ENCODE results near the gene CCDC187. TPM values are rescaled to one million over a fixed set of nuclear protein-coding genes. Genes with fewer than 3 reads are reported as not detected.
"Not testable (repeated sequence)": the region's sequence is repeated elsewhere in the genome, so short reads cannot be mapped to it uniquely, and the experiment has no call there.

Gene CCDC187
- total RNA-seq, 1 experiment from 2014 or later: not detected

DNA sequence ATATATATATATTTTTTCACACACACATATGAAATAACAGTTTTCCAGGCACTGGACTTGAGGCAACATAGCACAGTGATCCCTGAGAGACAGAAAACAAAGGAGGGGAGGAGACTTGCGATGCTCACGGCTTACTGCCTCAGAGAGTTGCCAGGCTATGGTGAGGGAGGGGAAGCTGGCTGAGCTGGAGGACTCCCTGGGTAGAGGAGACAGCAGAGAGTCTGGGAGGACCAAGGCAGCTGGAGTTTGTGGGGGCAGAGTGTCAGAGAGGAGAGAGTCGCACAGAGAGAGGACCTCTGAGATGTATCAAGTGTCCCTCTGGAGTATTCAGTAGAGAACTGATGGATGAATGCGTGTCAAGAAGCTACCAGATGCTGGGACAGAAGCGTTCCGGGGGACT, 35.2 kb downstream of the CCDC187 start:
- no peak for DNase-seq (ENCODE audit: low read depth, low spot score)
- in situ Hi-C loops (cut with HindIII; ENCODE audit: low pct_unique_long_range_greater_than_20kb, low sequenced_read_pairs): no loop called here

DNA sequence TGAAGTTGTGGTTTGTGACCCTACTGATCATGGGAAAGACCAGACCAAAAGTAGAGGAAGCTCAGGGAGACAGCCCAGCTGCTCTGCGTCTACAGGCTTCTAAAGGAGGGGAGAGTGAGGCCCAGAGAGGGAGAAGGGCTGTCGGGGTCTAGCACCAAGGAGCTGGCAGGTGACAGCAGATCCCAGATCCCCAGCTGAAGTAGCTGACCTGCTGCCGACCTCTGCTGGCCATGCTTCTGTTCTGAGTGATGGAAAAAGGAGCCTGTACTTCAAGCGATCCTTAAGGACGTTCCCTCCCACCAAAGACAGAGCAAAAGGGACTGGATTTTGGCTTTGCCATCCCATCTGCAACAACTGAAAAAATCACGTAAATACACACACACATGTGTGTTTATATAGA, 35.6 kb downstream of the CCDC187 start:
- no peak for DNase-seq (ENCODE audit: low read depth, low spot score)
- in situ Hi-C loops (cut with HindIII; ENCODE audit: low pct_unique_long_range_greater_than_20kb, low sequenced_read_pairs): no loop called here

DNA sequence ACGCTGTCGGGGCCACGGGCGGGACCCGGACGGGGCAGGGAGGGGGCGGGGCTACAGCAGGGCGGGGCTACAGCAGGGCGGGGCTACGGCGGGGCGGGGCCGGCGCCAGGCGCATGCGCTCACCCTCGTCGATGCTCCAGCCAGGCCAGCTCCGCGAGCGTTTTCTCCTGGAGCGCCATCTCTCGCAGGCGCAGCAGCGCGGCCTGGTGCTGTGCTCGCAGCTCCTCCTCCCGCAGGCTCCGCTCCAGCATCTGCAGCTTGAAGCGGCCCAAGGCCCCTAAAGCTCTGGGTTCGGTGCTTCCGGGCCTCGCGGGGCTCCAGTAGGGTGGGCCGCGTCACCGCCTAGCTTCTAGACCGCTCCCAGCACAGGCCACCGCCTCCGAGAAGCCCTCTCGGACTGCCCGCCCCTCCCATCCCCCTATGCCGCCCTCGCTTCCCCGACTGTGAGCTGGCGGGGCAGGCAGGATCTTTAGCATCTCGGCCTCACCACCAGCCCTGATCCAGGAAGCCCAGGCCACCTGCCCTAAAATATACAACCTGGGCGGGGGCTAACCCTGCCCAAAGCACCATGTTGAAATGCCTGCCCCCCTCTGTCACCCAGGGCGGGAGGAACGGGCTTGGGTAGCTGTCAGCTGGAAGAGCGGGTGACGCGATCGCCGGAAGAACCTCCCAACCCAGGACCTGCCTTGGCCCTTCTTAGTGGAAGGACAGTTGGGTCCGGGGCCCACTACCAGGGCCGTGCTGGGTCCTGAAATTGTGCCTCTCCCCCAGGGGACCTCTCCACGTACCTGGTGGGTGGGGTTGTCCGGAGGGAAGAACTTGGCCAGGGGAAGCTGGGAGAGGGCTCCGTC, 36.4 kb downstream of the CCDC187 start:
- peak; percentile 84 for DNase-seq (ENCODE audit: low read depth, low spot score)
- in situ Hi-C loops (cut with HindIII; ENCODE audit: low pct_unique_long_range_greater_than_20kb, low sequenced_read_pairs): no loop called here

DNA sequence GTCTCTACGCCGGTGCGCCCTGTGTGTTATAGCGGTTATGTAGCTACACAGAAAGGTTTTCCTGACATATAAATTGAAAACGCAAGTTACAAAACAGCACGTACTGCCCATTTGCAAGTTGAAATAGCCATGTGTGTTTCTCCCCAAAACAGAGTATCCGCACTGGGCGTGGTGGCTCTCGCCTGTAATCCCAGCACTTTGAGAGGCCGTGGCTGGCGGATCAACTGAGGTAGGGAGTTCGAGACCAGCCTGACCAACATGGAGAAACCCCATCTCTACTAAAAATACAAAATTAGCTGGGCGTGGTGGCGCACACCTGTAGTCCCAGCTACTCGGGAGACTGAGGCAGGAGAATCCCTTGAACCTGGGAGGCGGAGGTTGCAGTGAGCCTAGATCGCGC, 37.3 kb downstream of the CCDC187 start:
- DNase-seq (ENCODE audit: low read depth, low spot score); in situ Hi-C loops (cut with HindIII; ENCODE audit: low pct_unique_long_range_greater_than_20kb, low sequenced_read_pairs): not testable (repeated sequence)

DNA sequence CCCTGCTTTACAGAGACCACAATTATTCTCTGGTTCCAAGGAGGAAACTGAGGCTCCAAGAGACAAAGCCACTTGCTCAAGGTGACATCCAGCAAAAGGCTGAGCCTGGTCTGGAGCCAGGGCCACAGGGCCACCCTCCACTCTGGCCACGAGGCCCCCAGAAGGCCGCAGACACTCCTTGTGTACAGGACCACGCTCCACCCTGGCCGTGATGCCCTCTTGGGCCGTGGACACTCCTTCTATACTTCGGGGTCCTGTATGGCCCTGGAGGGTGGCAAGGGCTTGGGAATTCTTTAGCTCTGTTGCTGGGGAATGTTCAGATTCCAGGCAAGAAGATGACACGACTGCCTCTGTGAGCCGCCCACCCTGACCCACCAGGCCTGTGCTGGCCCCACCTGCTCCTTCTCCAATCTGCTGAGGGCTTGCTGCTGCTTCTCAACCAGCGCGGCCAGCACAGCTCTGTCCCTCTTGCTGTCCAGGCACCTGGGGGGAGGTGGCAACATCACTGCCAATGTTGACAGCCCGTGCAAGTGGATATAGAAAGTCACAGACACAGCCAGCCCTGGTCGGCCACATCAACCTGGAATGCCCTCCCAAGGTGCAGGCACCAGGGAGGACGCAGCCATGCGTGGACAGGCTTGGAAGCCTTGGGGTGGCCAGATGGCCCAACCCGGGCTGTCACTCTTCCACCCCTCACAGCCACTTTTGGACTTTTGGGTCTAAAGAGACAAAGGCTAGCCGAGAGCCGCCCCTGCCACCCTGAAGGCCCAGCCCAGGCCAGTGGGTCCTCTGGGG, 38.1 kb downstream of the CCDC187 start:
- in situ Hi-C loops (cut with HindIII; ENCODE audit: low pct_unique_long_range_greater_than_20kb, low sequenced_read_pairs): no loop called here
- DNase-seq (ENCODE audit: low read depth, low spot score): no peak

DNA sequence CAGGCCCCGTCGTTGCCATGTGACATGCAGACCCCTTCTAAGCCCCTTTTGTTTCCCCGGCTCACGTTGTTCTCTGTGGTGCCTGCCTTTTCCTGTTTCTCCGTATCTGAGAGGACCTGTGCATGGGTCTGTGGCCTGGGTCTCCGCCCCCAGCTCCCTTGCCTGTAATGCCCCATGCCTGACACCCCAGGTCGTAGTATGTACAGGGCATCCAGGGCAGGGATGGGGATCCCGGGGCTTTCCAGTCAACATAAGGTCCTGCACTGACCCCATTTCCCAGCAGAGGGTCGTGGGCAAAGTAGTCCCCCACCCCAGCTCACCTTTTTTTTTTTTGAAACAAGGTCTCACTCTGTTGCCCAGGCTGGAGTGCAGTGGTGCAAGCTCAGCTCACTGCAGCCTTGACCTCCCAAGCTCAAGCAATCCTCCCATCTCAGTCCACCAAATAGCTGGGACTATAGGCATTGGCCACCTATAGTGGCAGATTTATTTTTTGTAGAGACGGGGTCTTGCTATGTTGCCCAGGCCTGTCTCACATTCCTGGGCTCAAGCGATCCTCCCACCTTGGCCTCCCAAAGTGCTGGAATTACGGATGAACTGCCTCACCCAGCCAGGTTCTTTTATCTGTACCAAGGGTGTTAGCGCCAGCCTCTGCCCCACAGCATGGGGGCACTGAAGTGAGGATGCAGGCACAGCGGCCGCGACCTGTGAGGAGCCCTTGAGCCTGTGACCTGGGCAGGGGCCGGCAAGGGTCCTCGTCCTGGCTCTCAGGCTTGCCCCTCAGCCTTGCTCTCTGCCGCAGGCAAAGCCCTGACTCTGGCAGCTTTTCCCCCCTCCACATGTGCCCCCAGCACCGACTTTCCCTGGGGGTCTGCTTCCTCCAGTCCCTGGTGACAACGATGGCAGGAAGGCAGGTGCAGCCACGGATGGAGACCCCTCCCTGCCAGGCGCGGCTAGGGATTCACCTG, 39.2 kb downstream of the CCDC187 start:
- in situ Hi-C loops (cut with HindIII; ENCODE audit: low pct_unique_long_range_greater_than_20kb, low sequenced_read_pairs): no loop called here
- no peak for DNase-seq (ENCODE audit: low read depth, low spot score)

DNA sequence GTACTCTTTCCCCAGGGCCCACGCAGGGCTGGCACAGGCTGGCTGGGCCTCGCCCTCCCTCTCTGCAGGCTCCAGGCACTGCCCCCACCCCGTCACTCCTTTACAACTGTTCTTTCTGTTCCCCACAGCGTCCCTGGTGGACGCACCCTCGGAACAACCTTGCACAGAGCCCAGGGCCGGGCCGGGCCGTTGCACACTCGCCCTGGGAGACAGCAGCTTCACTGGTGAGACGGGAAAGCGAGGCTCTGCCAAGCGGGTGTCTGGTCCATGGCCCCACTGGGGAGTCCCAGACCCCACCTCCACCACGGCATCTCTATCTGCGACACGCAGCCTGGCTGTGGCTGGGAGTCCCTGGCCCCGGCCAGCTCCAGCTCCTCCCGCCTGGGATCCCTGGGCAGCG, 39.9 kb downstream of the CCDC187 start:
- peak; percentile 32 for DNase-seq (ENCODE audit: low read depth, low spot score)
- in situ Hi-C loops (cut with HindIII; ENCODE audit: low pct_unique_long_range_greater_than_20kb, low sequenced_read_pairs): no loop called here

DNA sequence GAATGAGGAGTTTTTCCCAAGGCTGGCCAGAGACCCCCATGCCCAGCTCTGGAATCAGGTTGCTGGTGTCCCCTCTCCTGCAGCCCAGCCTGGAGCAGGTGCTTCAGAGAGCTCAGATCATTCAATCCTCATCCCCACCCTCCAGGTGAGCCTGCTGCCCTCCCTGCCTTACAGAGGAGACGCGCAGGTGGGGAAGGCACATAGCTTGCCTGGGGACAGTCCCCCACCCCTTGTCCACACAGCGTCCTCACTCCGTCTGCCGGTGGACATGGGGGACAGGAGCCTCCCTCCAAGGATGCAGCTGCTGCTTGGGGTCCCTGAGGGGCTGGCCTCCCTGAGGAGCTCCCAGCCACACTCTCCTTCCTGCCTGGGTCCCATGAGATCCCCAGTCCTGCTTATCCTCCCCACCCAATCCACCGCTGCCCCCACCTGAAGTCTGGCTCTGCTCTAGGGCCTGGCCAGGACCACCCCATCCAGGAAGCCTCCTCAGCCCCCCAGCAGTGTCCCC, 41.2 kb downstream of the CCDC187 start:
- in situ Hi-C loops (cut with HindIII; ENCODE audit: low pct_unique_long_range_greater_than_20kb, low sequenced_read_pairs): no loop called here
- DNase-seq (ENCODE audit: low read depth, low spot score): no peak

DNA sequence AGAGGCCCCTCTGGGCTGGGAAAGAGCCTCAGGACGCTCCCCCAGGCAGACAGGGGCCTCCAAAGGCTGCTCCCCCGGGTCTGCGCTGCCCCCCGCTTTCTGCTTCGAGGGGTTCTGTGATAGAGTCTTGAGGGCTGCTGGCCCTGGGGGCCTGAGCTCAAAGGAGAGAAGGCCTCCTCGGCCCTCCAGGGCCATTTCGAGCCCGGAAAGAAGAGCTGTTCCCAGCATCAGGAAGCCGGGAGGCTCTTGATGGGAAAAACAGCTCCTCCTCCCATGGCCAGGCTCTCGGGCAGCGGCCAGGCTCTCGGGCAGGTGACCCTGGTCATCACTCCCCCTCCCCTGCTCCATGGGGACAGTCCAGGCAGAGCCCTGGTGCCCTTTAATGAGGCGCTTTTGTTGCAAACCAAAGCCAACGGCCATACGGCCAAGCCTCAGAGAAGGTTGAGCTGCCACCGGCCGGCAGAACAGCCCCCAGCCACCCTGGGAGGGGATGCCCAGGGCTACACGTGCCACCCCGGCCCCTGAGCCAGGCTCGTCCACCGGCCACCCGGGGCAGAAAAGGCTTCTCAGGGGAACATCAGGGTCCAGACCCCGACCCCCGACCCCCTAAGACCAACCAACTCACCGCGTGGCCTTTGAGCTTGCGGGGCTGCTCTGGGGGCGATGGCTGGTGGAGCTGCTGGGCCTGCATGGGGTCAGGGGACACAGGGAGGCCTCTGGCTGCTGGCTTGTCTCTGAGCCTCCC, 42.0 kb downstream of the CCDC187 start:
- DNase-seq (ENCODE audit: low read depth, low spot score): no peak
- in situ Hi-C loops (cut with HindIII; ENCODE audit: low pct_unique_long_range_greater_than_20kb, low sequenced_read_pairs): no loop called here

DNA sequence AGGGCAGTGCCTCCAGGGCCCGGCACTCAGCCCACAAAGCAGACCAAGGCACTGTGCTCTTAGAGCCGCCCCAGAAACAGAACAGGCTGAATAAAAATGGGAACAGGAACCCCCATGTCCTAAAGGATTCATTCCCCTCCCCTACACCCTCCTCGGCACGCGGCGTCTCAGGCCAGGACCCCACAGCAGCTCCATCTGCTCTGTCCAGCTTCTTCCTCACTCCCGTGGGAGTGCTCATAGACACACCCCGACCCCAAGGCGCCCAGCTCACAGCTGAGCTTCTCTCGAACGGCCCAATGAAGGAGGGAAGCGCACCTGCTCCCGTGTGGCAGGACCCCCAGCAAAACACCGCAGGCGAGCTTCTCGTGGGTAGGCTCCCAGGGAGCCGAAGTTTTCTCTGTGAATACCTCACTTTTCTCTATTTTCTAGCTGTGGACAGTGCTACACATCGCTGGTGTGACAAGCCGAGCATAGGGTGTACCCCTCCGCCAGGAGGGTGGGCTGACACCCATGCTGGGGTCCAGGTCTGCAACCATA, 42.9 kb downstream of the CCDC187 start:
- in situ Hi-C loops (cut with HindIII; ENCODE audit: low pct_unique_long_range_greater_than_20kb, low sequenced_read_pairs): no loop called here
- no peak for DNase-seq (ENCODE audit: low read depth, low spot score)

DNA sequence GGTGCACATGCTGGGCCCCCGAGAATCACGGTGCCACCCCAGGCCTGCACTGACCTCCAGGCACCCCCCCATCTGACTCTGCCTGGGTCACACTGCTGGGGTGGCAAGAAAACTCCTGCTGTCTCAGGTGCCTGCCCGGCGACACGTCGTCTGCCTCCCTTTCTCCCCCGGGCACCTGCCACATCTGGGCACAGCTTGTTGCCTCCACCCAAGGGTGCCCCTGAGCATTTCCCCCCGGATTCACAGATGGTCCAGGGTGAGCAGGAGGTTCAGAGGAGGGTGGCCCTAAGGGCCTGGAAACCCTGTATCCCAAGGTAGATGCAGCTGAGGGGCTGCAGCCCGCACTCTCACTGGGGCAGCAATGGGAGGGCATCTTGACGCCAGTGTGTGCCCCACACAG, 43.4 kb downstream of the CCDC187 start:
- DNase-seq (ENCODE audit: low read depth, low spot score): no peak
- in situ Hi-C loops (cut with HindIII; ENCODE audit: low pct_unique_long_range_greater_than_20kb, low sequenced_read_pairs): no loop called here

DNA sequence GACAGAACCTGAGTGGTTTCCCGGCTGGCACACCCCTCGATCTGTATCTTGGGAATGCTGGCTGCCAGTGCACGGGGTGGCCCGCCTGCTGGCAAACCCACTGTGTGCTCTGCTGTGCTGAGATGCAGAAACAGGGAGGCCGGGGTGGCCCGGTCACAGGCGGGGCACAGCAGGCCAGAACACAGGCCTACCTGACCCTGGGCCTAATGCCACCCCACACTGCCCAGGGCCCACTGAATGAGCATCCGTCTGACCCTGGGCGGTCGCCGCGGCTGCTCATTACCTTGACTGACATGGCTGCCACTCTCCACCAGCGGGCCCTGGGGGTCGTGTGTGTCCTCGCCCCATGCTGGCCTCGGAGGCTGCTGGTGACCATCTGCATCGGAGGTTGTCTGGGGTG, 44.1 kb downstream of the CCDC187 start:
- in situ Hi-C loops (cut with HindIII; ENCODE audit: low pct_unique_long_range_greater_than_20kb, low sequenced_read_pairs): no loop called here

DNA sequence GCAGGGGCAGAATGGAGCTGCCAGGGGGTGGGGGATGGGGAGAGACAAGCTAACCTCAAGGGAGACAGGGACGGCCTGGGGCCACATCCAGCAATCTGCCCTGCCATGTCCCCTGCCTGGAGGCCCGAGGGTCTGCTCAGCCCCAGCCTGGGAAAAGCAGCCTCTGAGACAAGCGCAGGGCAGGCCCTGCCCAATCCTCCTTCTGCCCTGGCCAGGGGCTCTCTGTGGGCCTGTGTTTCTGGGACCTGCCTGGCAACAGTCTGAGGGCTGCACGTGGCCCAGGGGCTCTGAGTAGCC, 44.4 kb downstream of the CCDC187 start:
- in situ Hi-C loops (cut with HindIII; ENCODE audit: low pct_unique_long_range_greater_than_20kb, low sequenced_read_pairs): no loop called here
- DNase-seq (ENCODE audit: low read depth, low spot score): no peak

More for the DNA sequence above, 44.1 kb downstream of the CCDC187 start:
- DNase-seq (ENCODE audit: low read depth, low spot score): no peak

DNA sequence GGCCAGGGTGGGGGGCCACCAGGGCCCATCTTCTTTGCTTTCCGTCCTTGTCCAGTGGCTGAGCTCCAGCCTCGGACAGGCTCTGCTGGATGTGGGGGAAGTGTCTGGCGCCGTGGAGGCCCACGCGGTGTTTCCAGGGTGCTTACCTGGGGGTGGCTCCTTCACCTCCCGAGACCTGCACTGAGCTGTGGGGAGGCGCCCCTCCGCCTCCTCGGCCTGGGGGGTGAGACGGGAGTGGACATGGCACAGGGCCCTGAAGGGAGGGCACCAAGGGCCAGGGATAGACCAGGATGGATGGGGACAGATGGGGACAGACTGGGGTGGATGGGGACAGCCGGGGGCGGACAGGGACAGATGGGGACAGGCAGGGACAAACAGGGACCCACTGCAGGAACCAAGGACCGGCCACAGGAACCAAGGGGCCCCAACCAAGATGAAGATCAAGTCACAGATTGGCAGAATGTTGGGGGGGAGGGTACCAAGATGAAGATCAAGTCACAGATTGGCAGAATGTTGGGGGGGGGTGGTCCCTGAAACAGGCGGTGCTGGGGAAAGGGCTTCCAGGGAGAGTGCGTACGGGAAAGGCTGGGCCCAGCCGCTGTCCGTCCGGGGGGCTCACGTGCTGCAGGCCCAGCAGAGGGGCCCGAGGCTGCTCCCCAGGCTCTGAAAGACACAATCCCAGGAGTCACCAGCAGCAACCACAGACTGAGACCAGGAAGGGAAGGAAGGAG, 44.9 kb downstream of the CCDC187 start:
- no peak for DNase-seq (ENCODE audit: low read depth, low spot score)
- in situ Hi-C loops (cut with HindIII; ENCODE audit: low pct_unique_long_range_greater_than_20kb, low sequenced_read_pairs): no loop called here

DNA sequence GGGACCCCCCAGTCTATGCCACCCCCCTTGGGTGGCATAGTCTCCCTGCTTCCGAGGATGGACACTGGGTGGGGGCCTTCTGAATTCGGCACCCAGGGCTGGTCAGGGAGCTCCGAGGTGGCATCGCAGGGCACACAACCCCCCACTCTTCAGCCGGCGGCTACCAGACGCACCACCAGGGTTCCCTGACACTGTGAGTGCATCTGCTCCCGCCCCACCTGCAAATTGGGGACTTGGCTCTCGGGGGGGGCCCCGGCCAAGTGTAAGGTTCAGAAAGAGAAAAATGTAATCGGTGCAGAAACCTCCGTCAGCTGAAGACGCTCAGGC, 45.6 kb downstream of the CCDC187 start:
- DNase-seq (ENCODE audit: low read depth, low spot score): no peak
- in situ Hi-C loops (cut with HindIII; ENCODE audit: low pct_unique_long_range_greater_than_20kb, low sequenced_read_pairs): no loop called here
